Activated CD4-positive, alpha-beta T cell treated with anti-CD3 and anti-CD28 coated beads, Interleukin-2, Interleukin-4, amounts not matched to agents 100 ng/mL and 50 ng/mL, durations not matched to agents 16 hours and 8 hours (primary cell): ENCODE data around the gene EPHB1.
"Not testable (repeated sequence)": the region's sequence is repeated elsewhere in the genome, so short reads cannot be mapped to it uniquely, and the experiment has no call there.

ENCODE experiments used
- DNase-seq: peaks from one replicate; pipeline ENCODE4 v3.0.0-alpha.2; 2020; ENCODE audit warnings: low spot score

EPHB1 gene

GRCh38 chr3:135216659-135217058 lies 421.6 kb downstream of the EPHB1 start:
- DNase-seq = no peak

GRCh38 chr3:135217730-135218129 lies 422.7 kb downstream of the EPHB1 start:
- no peak for DNase-seq

GRCh38 chr3:135218304-135218703 lies 423.2 kb downstream of the EPHB1 start:
- DNase-seq = no peak

GRCh38 chr3:135218782-135219181 lies 423.7 kb downstream of the EPHB1 start:
- no peak for DNase-seq

GRCh38 chr3:135224815-135225362 lies 429.8 kb downstream of the EPHB1 start:
- DNase-seq = no peak

GRCh38 chr3:135226057-135226456 lies 431.0 kb downstream of the EPHB1 start:
- DNase-seq = no peak

- DNase-seq = no peak
Measured at GRCh38 chr3:135228201-135228600, 433.1 kb downstream of the EPHB1 start.

- DNase-seq = no peak
Measured at GRCh38 chr3:135229018-135229495, 434.0 kb downstream of the EPHB1 start.

GRCh38 chr3:135231737-135232136 lies 436.7 kb downstream of the EPHB1 start:
- DNase-seq = no peak

GRCh38 chr3:135232226-135232625 lies 437.2 kb downstream of the EPHB1 start:
- no peak for DNase-seq

- not testable (repeated sequence) for DNase-seq
Measured at GRCh38 chr3:135233476-135233875, 438.4 kb downstream of the EPHB1 start.

GRCh38 chr3:135235541-135235940 lies 440.5 kb downstream of the EPHB1 start:
- no peak for DNase-seq

GRCh38 chr3:135237371-135238143 lies 442.5 kb downstream of the EPHB1 start:
- no peak for DNase-seq

GRCh38 chr3:135238236-135238830 lies 443.3 kb downstream of the EPHB1 start:
- DNase-seq = no peak

- DNase-seq = no peak
Measured at GRCh38 chr3:135238871-135239614, 444.0 kb downstream of the EPHB1 start.

- no peak for DNase-seq
Measured at GRCh38 chr3:135239615-135239884, 444.5 kb downstream of the EPHB1 start.

GRCh38 chr3:135240426-135240825 lies 445.4 kb downstream of the EPHB1 start:
- DNase-seq = no peak

GRCh38 chr3:135242285-135242684 lies 447.2 kb downstream of the EPHB1 start:
- no peak for DNase-seq

- DNase-seq = no peak
Measured at GRCh38 chr3:135243616-135244015, 448.6 kb downstream of the EPHB1 start.

- no peak for DNase-seq
Measured at GRCh38 chr3:135246027-135246426, 451.0 kb downstream of the EPHB1 start.

- DNase-seq = no peak
Measured at GRCh38 chr3:135248213-135248612, 453.2 kb downstream of the EPHB1 start.

- no peak for DNase-seq
Measured at GRCh38 chr3:135249186-135249585, 454.1 kb downstream of the EPHB1 start.

GRCh38 chr3:135258916-135259315 lies 463.9 kb downstream of the EPHB1 start:
- DNase-seq = no peak
